Aorta (tissue), 5 donors: ENCODE results near the gene CBFA2T2. TPM values are rescaled to one million over a fixed set of nuclear protein-coding genes. Genes with fewer than 3 reads are reported as not detected.
A peak's percentile ranks its signal among the peaks of the same experiment; 100 is the strongest.

ENCODE experiments used
- ATAC-seq: fragments of 200-7000 bp; cut with Tn5 transposase; one replicate; pipeline ENCODE4 v1.9.1; 2022; ENCODE audit warnings: moderate library complexity; ENCODE audit not compliant: low FRiP score
- DNase-seq, 2 donors: peaks; one replicate each; pipeline ENCODE4 v3.0.0-alpha.2; 2020
- H3K27ac ChIP-seq, 2 donors: one replicate each; pipeline ENCODE4 v1.5.1; 2013; ENCODE audit warnings: low read length in 2 of 2, mild to moderate bottlenecking in 2 of 2, moderate library complexity in 2 of 2, control low read depth in 1 of 2, inconsistent platforms in 1 of 2, low read depth in 1 of 2
- H3K27me3 ChIP-seq, 2 donors: one replicate each; pipeline ENCODE4 v1.6.1; 2013; ENCODE audit warnings: control low read depth in 1 of 2, low read length in 1 of 2, mild to moderate bottlenecking in 1 of 2, moderate library complexity in 1 of 2; ENCODE audit not compliant: insufficient read depth in 2 of 2, control insufficient read depth in 1 of 2
- H3K36me3 ChIP-seq, 2 donors: one replicate each; pipeline ENCODE4 v1.6.1; 2013; ENCODE audit warnings: control low read depth in 1 of 2, low read length in 1 of 2, mild to moderate bottlenecking in 1 of 2; ENCODE audit not compliant: insufficient read depth in 2 of 2, control insufficient read depth in 1 of 2
- H3K4me1 ChIP-seq, 2 donors: one replicate each; pipeline ENCODE4 v1.6.1; 2013; ENCODE audit warnings: low read length in 2 of 2, control low read depth in 1 of 2, mild to moderate bottlenecking in 1 of 2, moderate library complexity in 1 of 2; ENCODE audit not compliant: insufficient read depth in 2 of 2, control insufficient read depth in 1 of 2
- H3K4me3 ChIP-seq, 2 donors: one replicate each; pipeline ENCODE4 v1.5.1; 2013; ENCODE audit warnings: low read length in 2 of 2, control low read depth in 1 of 2, mild to moderate bottlenecking in 1 of 2
- H3K9me3 ChIP-seq: one replicate; pipeline ENCODE4 v1.6.1; 2013; ENCODE audit warnings: mild to moderate bottlenecking, low read length; ENCODE audit not compliant: control insufficient read depth
- WGBS, 2 donors: extraction: QIAGEN DNeasy Blood & Tissue Kit; methylation state at CpG; one replicate each; pipeline ENCODE4 v1.1.7; 2013; 5-methylcytosine and 5-hydroxymethylcytosine counted together
- intact Hi-C, 2 donors: fragments of 100-400 bp; cut with DNase I; formaldehyde crosslinking; loops; one replicate each; pipeline versions ENCODE4 v1.14.2 to v1.15.0; 2022
- polyA plus RNA-seq, 2 donors: library from polyadenylated mRNA; stranded (reverse); fragments of 200-250 nt; gene quantifications; one replicate each; pipeline ENCODE4 v1.2.3, GENCODE V29; 2013
- total RNA-seq, 2 donors: library from RNA; stranded (reverse); fragmentation: NEBNext Ultra II Directional; extraction: Animal tissue kit (Norgen Biotek cat#: 25700); gene quantifications; one replicate each; pipeline ENCODE4 v1.2.1, GENCODE V29; 2021
- donor health status: healthy with polysubstance abuse.
- donor health status: Bipolar disorder and iron deficiency.
- donor health status: DM: no; HTN: no; CAD: no.
- donor health status: DM: no; HTN: no; CAD: no.
- donor health status: DM: yes; HTN: yes; CAD: no.

The CBFA2T2 gene
- total and polyA plus RNA-seq, 4 donors = 2.1 to 20.2 (median 11.9) TPM

DNA sequence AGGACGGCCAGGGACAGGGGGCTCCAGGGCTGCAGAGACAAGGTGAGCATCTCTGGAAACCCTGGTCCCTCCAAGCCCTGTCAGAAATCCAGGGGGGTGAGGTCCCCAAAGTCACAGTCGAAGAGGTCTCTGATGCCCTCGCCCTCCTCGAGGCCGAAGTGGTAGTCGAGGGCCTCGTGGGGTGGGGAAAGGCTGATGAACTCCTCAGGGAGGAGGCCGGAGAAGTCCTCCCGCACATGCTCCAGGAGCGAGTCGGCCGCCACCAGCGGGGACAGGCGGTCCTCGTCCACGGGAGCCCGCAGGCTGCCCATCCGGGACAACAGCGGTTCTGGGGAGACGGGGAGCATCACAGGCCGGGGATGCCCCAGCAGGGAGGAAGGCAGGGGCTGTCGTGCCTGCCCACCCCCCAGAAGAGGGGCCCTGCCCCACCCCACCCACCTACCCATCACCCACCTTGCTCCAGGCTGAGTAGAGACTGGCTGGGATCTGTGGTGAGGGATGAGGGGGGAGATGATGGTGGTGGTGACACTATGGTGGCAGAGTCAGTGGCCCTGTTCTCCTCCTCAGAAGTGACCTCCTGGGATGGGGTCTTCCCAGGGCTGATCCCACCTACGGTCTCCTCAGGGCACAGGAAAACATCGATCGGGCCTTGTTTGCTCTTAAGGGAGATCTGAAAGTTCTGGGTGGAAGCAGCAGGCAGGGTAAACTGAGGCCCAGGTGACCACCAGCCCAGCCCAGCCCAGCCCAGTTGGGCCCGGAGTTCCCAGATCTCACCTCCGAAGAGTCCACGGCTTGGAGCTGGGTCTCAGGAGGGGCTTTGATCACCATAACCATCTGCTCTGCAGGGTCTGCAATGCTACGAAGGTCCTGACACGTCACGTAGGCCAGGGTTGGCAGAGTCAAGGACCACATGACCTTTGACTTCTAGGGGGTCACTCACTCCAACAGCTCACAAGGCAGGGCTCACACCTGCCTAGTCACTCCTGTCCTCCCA is 187.1 kb downstream of the CBFA2T2 start:
- Histone ChIP-seq H3K4me1 (no peaks in the 10 kb centered on the region), H3K36me3 (no peaks in the 10 kb centered on the region), H3K27ac (no peak overlapping the region), H3K9me3 (no peaks in the 10 kb centered on the region), H3K4me3 (no peak overlapping the region), H3K27me3 (no peaks in the 10 kb centered on the region)
- 95 to 97% methylated on average over 31 of the region's 31 CpGs for whole genome bisulfite sequencing, 2 donors
- DNase-seq = peak in 1 of 2 donors; percentile 54
- no peak for ATAC-seq
- intact Hi-C loops = no loop called here

DNA sequence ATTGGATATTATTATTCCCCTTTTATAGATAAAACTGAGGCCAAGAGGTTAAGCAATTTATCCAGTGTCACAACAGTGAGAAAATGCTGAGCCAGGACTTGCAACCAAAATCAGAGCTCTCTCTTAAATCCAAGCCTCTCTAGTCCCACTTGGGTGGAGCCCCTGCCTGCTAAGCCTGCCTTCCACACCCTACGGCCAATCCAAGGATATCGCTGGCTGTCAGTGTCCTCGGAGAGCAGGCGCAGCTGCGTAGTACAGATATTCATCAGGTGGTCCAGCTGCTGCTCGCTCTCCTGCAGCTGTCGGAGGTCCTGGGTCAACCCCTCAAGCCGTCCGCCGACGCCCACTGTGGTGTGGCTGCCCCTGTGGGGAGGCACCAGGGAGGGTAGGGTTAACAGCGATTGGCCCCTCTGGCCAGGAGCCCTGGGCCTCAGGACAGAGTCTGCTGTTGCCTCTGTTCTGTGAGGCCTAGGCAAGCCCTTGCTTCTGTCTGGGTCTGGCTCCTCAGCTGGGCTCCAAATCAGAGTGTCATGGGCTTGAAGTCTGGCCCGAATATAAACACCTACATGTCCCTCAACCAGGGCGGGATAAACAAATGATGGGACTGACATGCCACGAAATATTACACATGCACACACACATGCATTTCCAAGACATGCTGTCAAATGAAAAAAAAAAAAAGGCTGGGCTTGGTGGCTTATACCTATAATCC is 188.3 kb downstream of the CBFA2T2 start:
- 93 to 94% methylated on average over 15 of the region's 15 CpGs for WGBS, 2 donors
- Histone ChIP-seq H3K36me3 (no peaks in the 10 kb centered on the region), H3K4me3 (no peak overlapping the region), H3K27ac (no peak overlapping the region), H3K9me3 (no peaks in the 10 kb centered on the region), H3K27me3 (no peaks in the 10 kb centered on the region), H3K4me1 (no peaks in the 10 kb centered on the region)
- intact Hi-C loops = no loop called here
- ATAC-seq (no peak), DNase-seq (peak in 1 of 2 donors; percentile 66)

DNA sequence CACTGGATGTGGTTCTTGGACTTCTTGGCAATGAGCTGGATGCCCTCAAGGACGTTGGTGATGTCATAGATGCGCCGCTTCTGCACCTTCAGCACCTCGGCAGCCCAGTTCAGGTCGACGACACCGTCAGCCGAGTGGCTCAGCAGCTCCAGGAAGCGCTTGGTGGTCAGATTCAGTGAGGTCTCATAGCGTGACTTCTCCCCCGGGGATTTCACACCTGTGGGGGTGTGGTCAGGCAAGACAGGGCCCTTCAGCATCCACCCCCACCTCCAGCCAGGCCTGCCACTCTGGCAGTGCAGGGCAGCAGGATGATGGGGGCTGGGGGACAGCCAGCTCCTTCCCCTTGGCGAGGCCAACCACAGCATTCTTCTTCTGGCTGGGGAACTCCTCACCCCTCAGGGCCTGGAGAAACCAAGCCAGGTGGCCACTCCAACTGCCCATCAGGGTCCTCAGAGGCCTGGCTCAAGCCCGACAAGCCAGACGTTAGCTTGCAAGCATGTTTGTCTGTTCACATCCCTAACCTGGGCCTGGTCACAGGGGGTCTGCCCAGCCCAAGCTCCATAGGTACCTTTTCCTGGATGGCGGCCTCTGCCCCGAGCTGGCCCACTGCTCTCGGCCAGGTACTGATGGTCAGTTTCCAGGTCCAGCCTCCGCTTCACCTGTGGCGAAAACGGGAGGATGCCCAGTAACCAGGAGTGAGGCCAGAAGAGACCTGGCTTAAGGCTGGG is 190.0 kb downstream of the CBFA2T2 start:
- DNase-seq = peak in 1 of 2 donors; percentile 48
- 78 to 80% methylated on average over 20 of the region's 20 CpGs for WGBS, 2 donors
- intact Hi-C loops = no loop called here

DNA sequence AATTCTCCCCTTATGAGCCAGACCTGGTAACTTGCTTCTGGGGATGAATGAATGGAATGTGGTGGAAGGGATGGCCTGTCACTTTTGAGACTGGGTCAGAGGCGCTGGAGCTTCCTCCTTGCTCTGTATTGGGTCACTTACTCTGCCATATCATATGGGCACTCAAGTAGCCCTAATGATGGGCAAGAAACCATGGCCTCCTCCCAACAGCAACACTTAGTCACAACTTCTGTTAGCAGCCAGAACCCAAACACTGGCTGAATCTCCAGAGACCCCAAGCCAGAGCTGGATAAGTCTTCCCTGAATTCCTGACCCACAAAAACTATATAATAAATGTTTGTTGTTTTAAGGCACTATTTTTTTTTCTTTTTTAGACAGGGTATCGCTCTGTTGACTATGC is 190.8 kb downstream of the CBFA2T2 start:
- Histone ChIP-seq H3K4me1 (no peaks in the 10 kb centered on the region), H3K27ac (no peak overlapping the region), H3K27me3 (no peaks in the 10 kb centered on the region), H3K36me3 (no peaks in the 10 kb centered on the region), H3K4me3 (no peak overlapping the region), H3K9me3 (no peaks in the 10 kb centered on the region)
- intact Hi-C loops = no loop called here
- ATAC-seq = peak; percentile 39
- DNase-seq = peak in 1 of 2 donors; percentile 62
- WGBS, 2 donors = 9 to 11% methylated on average over 2 of the region's 2 CpGs

More for the DNA sequence above, 190.0 kb downstream of the CBFA2T2 start:
- no peaks in the 10 kb centered on the region for H3K27me3 ChIP-seq
- H3K4me3 ChIP-seq = no peak overlapping the region
- no peaks in the 10 kb centered on the region for H3K4me1 ChIP-seq
- no peak for ATAC-seq
- no peaks in the 10 kb centered on the region for H3K36me3 ChIP-seq
- no peaks in the 10 kb centered on the region for H3K9me3 ChIP-seq
- no peak overlapping the region for H3K27ac ChIP-seq

DNA sequence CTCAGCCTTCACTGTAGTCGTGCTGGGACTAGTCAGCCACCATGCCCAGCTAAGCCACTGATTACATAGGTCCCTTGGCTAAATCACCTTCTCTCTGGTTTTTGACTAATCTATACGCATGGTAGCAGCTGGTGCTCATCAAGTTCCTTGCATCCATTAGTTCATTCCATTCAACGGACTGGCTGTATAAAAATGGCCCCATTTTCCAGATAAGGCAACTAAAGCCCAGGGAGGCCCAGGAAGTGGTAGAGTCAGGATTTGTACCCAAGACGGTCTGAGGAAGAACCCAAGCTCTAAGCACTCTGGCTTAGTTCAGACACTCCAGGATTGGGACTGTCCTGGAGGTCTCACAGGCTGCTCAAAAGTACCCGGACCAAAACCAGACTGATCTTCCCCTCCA is 191.4 kb downstream of the CBFA2T2 start:
- DNase-seq = no peak
- Histone ChIP-seq H3K9me3 (no peaks in the 10 kb centered on the region), H3K27me3 (no peaks in the 10 kb centered on the region), H3K4me1 (no peaks in the 10 kb centered on the region), H3K36me3 (no peaks in the 10 kb centered on the region), H3K4me3 (no peak overlapping the region), H3K27ac (no peak overlapping the region)
- intact Hi-C loops = no loop called here
- WGBS, 2 donors = 69 to 79% methylated on average over 5 of the region's 5 CpGs
- ATAC-seq = no peak

DNA sequence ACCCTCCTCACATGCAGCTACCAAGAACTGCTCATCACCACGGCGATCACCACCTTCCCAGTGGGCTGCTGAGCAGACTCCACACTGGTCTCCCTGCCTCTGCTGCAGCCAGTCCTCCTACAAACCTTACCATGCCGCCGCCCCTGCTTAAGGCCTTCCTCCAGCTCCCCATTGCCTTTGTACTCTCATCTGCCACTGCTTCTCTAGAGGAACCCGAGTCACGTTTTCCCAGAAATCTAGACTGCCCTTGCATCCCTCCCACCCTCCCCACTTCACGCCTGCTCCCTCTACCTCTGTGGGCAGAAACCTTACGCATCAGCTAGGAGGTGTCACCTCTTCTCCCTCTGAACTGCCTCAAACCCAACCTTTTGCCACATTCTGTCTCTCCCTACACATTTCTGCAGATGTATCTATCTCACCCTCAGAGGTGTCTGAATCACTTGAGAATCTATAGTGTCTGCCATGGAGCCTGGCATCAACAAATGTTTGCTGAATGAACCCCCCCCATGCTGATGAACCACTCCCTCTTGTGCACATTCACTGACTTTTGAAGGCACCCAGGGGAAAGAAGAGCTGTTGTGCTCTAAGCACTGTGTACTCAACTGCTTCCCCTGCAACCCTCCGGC is 191.9 kb downstream of the CBFA2T2 start:
- ATAC-seq = no peak
- WGBS, 2 donors = 88% methylated on average over 9 of the region's 9 CpGs
- intact Hi-C loops = no loop called here
- Histone ChIP-seq H3K9me3 (no peaks in the 10 kb centered on the region), H3K4me1 (no peaks in the 10 kb centered on the region), H3K4me3 (no peak overlapping the region), H3K27ac (no peak overlapping the region), H3K27me3 (no peaks in the 10 kb centered on the region), H3K36me3 (no peaks in the 10 kb centered on the region)
- DNase-seq = no peak

DNA sequence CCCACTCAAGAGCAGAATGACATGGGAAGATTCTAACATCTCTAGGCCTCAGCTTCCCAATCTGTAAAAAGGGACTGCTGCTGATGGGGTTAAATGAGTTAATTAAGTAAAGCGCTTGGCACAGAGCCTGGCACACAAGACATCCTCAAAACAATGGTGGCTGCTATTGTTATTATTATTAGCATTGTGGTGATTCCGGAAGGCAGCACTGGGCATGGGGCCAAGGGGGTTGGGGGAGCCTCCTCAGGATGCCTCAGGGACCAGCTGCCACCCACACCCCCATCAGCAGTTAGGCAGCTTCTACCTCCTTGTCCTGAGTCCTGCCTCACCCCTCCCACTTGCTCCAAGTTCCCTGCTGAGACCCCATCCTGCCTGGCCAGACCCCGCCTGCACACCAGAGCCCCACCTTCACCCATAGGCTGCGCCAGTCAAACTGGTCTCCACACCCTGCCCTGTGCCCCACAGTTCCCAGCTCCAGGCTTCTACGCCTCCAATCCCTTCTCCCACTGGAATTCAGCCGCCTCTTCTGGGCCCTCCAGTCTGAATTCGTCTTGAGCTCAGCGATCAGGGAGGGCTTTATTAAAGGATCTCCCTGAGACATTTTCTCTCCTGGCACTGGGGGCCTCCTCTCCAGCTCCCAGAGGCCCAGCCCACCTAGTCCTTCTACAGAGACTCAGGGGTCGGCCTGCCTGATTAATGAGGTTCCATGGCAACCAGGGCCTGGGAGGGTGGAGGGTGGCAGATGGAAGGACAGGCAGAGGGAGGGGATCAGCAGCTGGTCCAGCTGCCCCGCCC is 194.8 kb downstream of the CBFA2T2 start:
- Histone ChIP-seq H3K4me1 (no peaks in the 10 kb centered on the region), H3K27me3 (no peaks in the 10 kb centered on the region), H3K4me3 (no peak overlapping the region), H3K36me3 (no peaks in the 10 kb centered on the region), H3K9me3 (no peaks in the 10 kb centered on the region), H3K27ac (no peak overlapping the region)
- 63 to 68% methylated on average over 10 of the region's 10 CpGs for WGBS, 2 donors
- DNase-seq (peak in 1 of 2 donors; percentile 44), ATAC-seq (no peak)
- intact Hi-C loops = loop anchor here in 1 of 2 donors (5.0 kb wide), 1 partner anchor 38 kb away; the partner anchor contains the start of gene PXMP4
